ENCODE data around the gene RGS9. TPM values are rescaled to one million over a fixed set of nuclear protein-coding genes. Genes with fewer than 3 reads are reported as not detected.
"Not testable (repeated sequence)": the region's sequence is repeated elsewhere in the genome, so short reads cannot be mapped to it uniquely, and the experiment has no call there.

RGS9 gene
- 8.7 TPM for total RNA-seq
- long read RNA-seq, partial matches to known transcripts: 1 of 5 reads
- long read RNA-seq, other reads (novel, unspliced or antisense): 1 of 5 reads

DNA sequence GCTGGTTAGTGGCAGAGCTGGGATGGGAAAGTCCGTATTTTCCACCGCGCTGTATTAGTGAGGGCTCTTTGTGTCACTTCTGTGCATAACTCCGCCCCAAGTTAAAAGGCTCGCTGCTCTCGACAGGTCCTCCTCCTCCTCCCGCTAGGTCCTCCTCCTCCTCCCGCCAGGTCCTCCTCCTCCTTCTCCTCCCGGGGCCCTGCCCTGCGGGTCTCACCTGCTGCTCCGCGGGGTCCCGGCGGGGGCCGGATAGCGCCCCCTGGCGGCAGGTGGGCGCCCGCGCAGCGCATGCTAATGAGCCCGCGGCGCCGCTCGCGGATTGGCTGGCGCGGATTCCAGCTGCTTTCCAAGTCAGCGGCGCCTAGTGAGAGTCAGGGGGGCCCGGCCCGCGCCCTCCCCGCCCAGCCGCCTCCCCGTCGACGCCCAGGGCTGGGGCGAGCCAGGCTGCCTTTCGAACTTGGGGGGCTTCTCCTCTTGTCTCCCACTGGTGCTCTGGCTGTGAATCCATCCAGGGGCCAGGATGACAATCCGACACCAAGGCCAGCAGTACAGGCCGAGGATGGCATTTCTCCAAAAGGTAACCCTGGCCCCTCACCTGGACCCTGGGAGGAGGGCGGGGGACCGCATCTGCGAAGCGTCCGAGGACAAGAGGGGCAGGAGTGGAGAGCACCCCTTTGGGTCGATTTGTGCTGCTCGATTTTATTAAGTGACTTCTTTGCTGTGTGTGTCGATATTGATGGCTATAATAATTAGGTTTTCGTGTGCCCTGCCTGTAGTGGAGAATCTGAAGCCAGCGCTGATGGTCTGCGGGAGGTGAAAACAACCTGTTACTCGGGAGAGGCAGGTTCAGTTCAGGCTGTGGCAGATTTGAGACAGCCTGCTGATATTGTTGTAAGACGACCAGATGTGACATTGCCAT, at the start of gene RGS9:
RGS9 (plus strand) TSS at position 350 of the 919 bp plus-strand sequence; CDS start at position 521, 171 bp downstream.
- H3K9me3 ChIP-seq: no peaks in the 10 kb centered on the region
- H3K4me3 ChIP-seq: peak within 1 kb of the TSS; percentile 56
- H3K36me3 ChIP-seq: no peaks in the 10 kb centered on the region
- H3K27ac ChIP-seq: no peak within 1 kb of the TSS
- TF ChIP-seq, protein P1, sequence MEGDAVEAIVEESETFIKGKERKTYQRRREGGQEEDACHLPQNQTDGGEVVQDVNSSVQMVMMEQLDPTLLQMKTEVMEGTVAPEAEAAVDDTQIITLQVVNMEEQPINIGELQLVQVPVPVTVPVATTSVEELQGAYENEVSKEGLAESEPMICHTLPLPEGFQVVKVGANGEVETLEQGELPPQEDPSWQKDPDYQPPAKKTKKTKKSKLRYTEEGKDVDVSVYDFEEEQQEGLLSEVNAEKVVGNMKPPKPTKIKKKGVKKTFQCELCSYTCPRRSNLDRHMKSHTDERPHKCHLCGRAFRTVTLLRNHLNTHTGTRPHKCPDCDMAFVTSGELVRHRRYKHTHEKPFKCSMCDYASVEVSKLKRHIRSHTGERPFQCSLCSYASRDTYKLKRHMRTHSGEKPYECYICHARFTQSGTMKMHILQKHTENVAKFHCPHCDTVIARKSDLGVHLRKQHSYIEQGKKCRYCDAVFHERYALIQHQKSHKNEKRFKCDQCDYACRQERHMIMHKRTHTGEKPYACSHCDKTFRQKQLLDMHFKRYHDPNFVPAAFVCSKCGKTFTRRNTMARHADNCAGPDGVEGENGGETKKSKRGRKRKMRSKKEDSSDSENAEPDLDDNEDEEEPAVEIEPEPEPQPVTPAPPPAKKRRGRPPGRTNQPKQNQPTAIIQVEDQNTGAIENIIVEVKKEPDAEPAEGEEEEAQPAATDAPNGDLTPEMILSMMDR (IDR thresholded peaks at IDR 0.05): peak; percentile 98
- ATAC-seq (peak; percentile 98), DNase-seq (peak; percentile 91)
- H3K27me3 ChIP-seq: no peaks in the 10 kb centered on the region
- H3K4me1 ChIP-seq: no peaks in the 10 kb centered on the region
- intact Hi-C loops (cut with DNase I): no loop called here

DNA sequence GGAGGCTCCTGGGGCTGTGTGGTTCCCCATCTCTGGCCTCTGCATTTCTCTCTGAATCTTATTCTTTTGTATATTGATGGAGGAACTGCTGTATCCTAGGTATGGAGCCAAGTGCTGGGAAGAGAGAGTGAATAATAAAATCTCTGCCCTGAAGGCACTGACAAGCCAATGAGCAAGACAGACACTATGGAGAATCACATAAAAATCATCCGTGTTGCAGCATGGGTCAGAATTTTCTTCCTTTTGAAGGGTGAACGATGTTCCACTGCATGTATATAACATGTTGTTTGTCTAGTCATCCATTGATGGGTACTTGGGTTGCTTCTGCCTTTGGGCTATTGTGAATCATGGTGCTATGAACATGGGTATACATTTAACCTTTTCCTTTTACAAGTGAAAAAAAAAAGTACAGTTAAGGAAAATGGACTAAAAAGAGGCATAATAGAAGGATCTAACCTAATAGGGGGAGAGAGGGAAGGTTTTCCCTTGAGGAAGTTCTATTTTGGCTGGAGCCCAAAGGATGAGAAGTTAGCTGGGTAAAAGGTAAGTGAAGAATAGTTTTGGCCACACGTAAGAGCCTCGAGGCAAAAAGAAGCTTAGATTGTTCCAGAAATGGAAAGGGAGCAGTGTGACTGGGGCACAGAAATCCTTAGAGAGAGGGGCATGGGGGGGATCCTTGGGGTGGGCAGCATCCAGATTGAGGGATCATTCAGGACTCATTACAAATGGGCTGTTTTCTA, 48.4 kb upstream of the RGS9 start:
- Histone ChIP-seq H3K27me3 (no peaks in the 10 kb centered on the region), H3K9me3 (no peaks in the 10 kb centered on the region), H3K4me3 (no peak overlapping the region), H3K4me1 (no peaks in the 10 kb centered on the region), H3K27ac (no peak overlapping the region), H3K36me3 (no peaks in the 10 kb centered on the region)
- ATAC-seq (no peak), DNase-seq (no peak)
- intact Hi-C loops (cut with DNase I): no loop called here
- TF ChIP-seq, protein P1 (IDR thresholded peaks at IDR 0.05): no peak

DNA sequence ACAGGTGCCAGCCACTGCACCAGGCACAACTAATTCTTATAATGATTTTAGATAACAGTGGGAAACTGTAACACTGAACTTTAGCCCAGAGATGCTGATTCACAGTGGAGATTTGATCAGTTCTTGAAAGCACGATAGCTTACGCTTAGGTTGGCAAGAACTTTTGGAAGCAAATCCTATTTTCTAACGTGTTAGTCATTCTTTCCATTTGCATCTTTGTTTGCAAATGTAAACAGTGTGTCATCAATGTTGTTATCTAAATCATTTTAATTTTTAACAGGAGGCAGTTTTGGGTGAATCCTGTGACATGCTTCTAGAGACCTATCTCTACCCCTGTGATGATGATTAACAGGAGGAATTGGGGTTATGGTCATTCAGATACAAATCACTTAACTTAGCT, 44.9 kb upstream of the RGS9 start:
- Histone ChIP-seq H3K4me3 (no peak overlapping the region), H3K27me3 (no peaks in the 10 kb centered on the region), H3K9me3 (no peaks in the 10 kb centered on the region), H3K4me1 (no peaks in the 10 kb centered on the region), H3K27ac (no peak overlapping the region), H3K36me3 (no peaks in the 10 kb centered on the region)
- no peak for DNase-seq
- TF ChIP-seq, protein P1 (IDR thresholded peaks at IDR 0.05): no peak
- ATAC-seq: no peak
- intact Hi-C loops (cut with DNase I): no loop called here

DNA sequence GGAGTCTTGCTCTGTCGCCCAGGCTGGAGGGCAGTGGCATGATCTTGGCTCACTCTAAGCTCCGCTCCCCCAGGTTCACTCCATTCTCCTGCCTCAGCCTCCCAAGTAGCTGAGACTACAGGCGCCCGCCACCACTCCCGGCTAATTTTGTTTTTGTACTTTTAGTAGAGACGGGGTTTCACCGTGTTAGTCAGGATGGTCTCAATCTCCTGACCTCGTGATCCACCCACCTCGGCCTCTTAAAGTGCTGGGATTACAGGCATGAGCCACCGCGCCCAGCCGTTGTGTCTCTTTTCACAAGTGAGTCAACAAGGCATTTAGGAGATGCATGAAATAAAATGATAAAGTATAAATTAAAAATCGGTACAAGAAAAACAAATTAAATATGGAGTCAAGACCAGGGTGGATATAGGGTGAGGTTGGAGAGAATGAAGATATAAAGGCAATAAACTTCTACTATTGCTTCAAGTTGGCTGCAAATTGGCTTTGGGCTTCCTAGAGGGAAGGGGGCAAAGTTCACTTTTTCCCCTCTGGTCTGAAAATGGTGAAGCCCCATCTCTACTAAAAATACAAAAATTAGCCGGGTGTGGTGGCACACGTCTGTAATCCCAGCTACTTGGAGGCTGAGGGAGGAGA, 44.3 kb upstream of the RGS9 start:
- H3K36me3 ChIP-seq; H3K27ac ChIP-seq; H3K27me3 ChIP-seq; H3K9me3 ChIP-seq; ATAC-seq; DNase-seq; intact Hi-C loops (cut with DNase I); H3K4me1 ChIP-seq; H3K4me3 ChIP-seq: not testable (repeated sequence)

GRCh38 chr17:65093930-65094329, 43.2 kb upstream of the RGS9 start:
- Histone ChIP-seq H3K9me3 (no peaks in the 10 kb centered on the region), H3K4me1 (no peaks in the 10 kb centered on the region), H3K4me3 (no peak overlapping the region), H3K36me3 (no peaks in the 10 kb centered on the region), H3K27me3 (no peaks in the 10 kb centered on the region), H3K27ac (no peak overlapping the region)
- DNase-seq (no peak), ATAC-seq (no peak)
- TF ChIP-seq, protein P1 (IDR thresholded peaks at IDR 0.05): no peak
- intact Hi-C loops (cut with DNase I): no loop called here
